Erythroblast (primary cell): ENCODE measurements around the gene NSUN2.

Source experiments
- GATA1 ChIP-seq: IDR thresholded peaks from 2 replicates; pipeline ENCODE4 v1.6.1; 2011; ENCODE audit warnings: low read depth, mild to moderate bottlenecking, control low read depth, low read length, moderate library complexity
- POLR2A ChIP-seq: IDR thresholded peaks from 2 replicates; pipeline ENCODE4 v1.6.1; 2011; ENCODE audit warnings: mild to moderate bottlenecking, low read length

DNA sequence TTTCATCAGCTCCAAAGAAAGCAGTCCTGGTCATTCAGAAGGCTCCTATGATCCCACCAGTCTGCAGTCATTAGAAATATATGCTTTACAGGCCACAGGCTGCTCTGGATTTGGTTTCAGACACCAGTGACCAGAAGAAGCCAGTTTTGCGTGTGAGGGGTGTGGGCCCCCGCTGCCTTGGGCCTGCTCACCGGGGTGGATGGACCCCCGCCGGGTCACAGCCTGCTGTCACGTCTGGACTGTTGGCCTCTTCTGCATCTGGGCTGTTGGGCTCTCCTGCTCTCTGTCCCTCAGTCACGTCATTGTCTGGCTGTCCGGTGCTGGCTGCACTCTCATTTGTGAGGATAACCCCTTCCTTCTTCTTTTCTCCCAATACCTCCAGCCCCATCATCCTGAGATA, 33.1 kb downstream of the NSUN2 start:
- TF ChIP-seq POLR2A (no peak), GATA1 (no peak)
